A673 (cell line): ENCODE data around the gene MEOX2.
A peak's percentile ranks its signal among the peaks of the same experiment; 100 is the strongest.

Source experiments
- EZH2 ChIP-seq: fragments of 200-600 bp; sonication (generic); IDR thresholded peaks from 2 replicates; pipeline ENCODE4 v1.6.1; 2017; ENCODE audit warnings: borderline replicate concordance, low read depth, mild to moderate bottlenecking, mixed read lengths, antibody characterized with exemption, low read length; ENCODE audit not compliant: poor library complexity, severe bottlenecking
- TF ChIP-seq, protein P1 (sequence below): fragments of 300-800, 200-600 bp; sonication (generic); conservative IDR thresholded peaks from 2 replicates; pipeline ENCODE4 v1.5.1; 2017; ENCODE audit warnings: low read depth, mild to moderate bottlenecking, antibody characterized with exemption, low read length, moderate library complexity, mixed read lengths

- TF ChIP-seq, protein P1, sequence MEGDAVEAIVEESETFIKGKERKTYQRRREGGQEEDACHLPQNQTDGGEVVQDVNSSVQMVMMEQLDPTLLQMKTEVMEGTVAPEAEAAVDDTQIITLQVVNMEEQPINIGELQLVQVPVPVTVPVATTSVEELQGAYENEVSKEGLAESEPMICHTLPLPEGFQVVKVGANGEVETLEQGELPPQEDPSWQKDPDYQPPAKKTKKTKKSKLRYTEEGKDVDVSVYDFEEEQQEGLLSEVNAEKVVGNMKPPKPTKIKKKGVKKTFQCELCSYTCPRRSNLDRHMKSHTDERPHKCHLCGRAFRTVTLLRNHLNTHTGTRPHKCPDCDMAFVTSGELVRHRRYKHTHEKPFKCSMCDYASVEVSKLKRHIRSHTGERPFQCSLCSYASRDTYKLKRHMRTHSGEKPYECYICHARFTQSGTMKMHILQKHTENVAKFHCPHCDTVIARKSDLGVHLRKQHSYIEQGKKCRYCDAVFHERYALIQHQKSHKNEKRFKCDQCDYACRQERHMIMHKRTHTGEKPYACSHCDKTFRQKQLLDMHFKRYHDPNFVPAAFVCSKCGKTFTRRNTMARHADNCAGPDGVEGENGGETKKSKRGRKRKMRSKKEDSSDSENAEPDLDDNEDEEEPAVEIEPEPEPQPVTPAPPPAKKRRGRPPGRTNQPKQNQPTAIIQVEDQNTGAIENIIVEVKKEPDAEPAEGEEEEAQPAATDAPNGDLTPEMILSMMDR, result peak; percentile 88
- no peak for TF ChIP-seq EZH2
Observed at GRCh38 chr7:15720849-15721471, 34.5 kb upstream of the MEOX2 start.
